Vagina (tissue), 2 donors: ENCODE results near the gene KDM6A. TPM values are rescaled to one million over a fixed set of nuclear protein-coding genes. Genes with fewer than 3 reads are reported as not detected.

Experiments
- DNase-seq, 2 donors: peaks; one replicate each; pipeline ENCODE4 v3.0.0-alpha.2; 2017; ENCODE audit errors: extremely low spot score in 2 of 2
- H3K27ac ChIP-seq: fragments of 200-600 bp; sonication (generic); one replicate; pipeline ENCODE4 v1.5.1; 2019
- H3K27me3 ChIP-seq: fragments of 200-600 bp; sonication (generic); one replicate; pipeline ENCODE4 v1.5.1; 2019
- H3K36me3 ChIP-seq, 2 donors: fragments of 200-600 bp; sonication (generic); one replicate each; pipeline ENCODE4 v1.5.1; 2017 to 2019
- H3K4me1 ChIP-seq: fragments of 200-600 bp; sonication (generic); one replicate; pipeline ENCODE4 v1.5.1; 2019
- H3K4me3 ChIP-seq, 2 donors: fragments of 200-600 bp; sonication (generic); 1 replicate in 1 of 2; 2 replicates in 1 of 2; pipeline ENCODE4 v1.5.1; 2016 to 2019
- H3K9me3 ChIP-seq: fragments of 200-600 bp; sonication (generic); one replicate; pipeline ENCODE4 v1.5.1; 2019
- CTCF ChIP-seq, 3 experiments: fragments of 450-650 bp in 2 of 3; fragments of 200-600 bp in 1 of 3; sonication (generic) in 1 of 3; IDR thresholded peaks; one replicate each; pipeline ENCODE4 v1.5.1; 2017 to 2019; ENCODE audit warnings: antibody characterized with exemption in 3 of 3, mild to moderate bottlenecking in 2 of 3, moderate library complexity in 2 of 3
- POLR2A ChIP-seq, 2 donors: fragments of 450-650 bp; IDR thresholded peaks; one replicate each; pipeline ENCODE4 v1.6.1; 2017; ENCODE audit warnings: antibody characterized with exemption in 2 of 2, mild to moderate bottlenecking in 2 of 2, moderate library complexity in 2 of 2
- POLR2AphosphoS5 ChIP-seq, 2 donors: sonication (generic); formaldehyde crosslinking; IDR thresholded peaks; one replicate each; pipeline ENCODE4 v1.9.0; 2017; ENCODE audit warnings: antibody characterized with exemption in 2 of 2, mild to moderate bottlenecking in 2 of 2, low read depth in 1 of 2; ENCODE audit not compliant: insufficient read depth in 1 of 2
- intact Hi-C: fragments of 100-400 bp; cut with DNase I; formaldehyde crosslinking; loops from one replicate; pipeline ENCODE4 v1.15.1; 2023
- total RNA-seq: library from RNA; depleted of rRNA; stranded (reverse); fragments of >200 nt; gene quantifications from one replicate; pipeline ENCODE4 v1.2.3, GENCODE V29; 2016

KDM6A gene
- total RNA-seq, 1 donor from 2014 or later = 44.2 TPM

DNA sequence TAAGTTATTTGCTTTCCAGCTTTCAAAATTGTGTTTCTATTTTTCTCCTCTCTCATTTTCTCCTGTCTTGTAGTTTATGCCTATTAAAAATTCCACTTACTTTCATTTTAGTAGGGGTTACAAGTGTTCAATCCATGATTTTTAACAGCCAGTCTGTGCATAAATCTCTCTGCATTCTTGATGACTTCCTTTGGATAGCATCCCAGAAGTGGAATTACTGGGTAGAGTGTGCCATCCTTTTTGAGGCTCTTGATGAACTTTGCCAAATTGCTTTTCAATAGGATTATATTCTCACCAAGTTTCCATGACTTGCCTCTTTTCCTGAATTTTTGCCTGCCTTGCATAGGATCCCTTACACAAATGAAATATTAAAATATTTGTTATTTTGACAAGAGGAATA lies 269.2 kb downstream of the KDM6A start:
- Histone ChIP-seq H3K27me3 (no peaks in the 10 kb centered on the region), H3K27ac (no peak overlapping the region), H3K4me3 (no peak overlapping the region), H3K9me3 (no peaks in the 10 kb centered on the region), H3K4me1 (no peaks in the 10 kb centered on the region), H3K36me3 (no peaks in the 10 kb centered on the region)
- TF ChIP-seq CTCF (IDR thresholded peaks at IDR 0.05) (no peak), POLR2AphosphoS5 (IDR thresholded peaks at IDR 0.05; ENCODE audit: insufficient read depth in 1 of 2, low read depth in 1 of 2) (no peak), POLR2A (IDR thresholded peaks at IDR 0.05) (no peak)
- intact Hi-C loops = no loop called here
- DNase-seq = no peak

- Histone ChIP-seq H3K36me3 (no peaks in the 10 kb centered on the region), H3K27me3 (no peaks in the 10 kb centered on the region), H3K9me3 (no peaks in the 10 kb centered on the region), H3K27ac (no peak overlapping the region), H3K4me1 (no peaks in the 10 kb centered on the region), H3K4me3 (no peak overlapping the region)
- intact Hi-C loops = no loop called here
- no peak for DNase-seq
- TF ChIP-seq POLR2AphosphoS5 (IDR thresholded peaks at IDR 0.05; ENCODE audit: insufficient read depth in 1 of 2, low read depth in 1 of 2) (no peak), POLR2A (IDR thresholded peaks at IDR 0.05) (no peak), CTCF (IDR thresholded peaks at IDR 0.05) (no peak)
These were observed 270.5 kb downstream of the KDM6A start for GRCh38 chrX:45143455-45143854.

GRCh38 chrX:45145492-45146215 lies 272.7 kb downstream of the KDM6A start:
- Histone ChIP-seq H3K9me3 (no peaks in the 10 kb centered on the region), H3K27ac (no peak overlapping the region), H3K4me1 (no peaks in the 10 kb centered on the region), H3K36me3 (no peaks in the 10 kb centered on the region), H3K4me3 (no peak overlapping the region), H3K27me3 (no peaks in the 10 kb centered on the region)
- TF ChIP-seq CTCF (IDR thresholded peaks at IDR 0.05) (no peak), POLR2AphosphoS5 (IDR thresholded peaks at IDR 0.05; ENCODE audit: insufficient read depth in 1 of 2, low read depth in 1 of 2) (no peak), POLR2A (IDR thresholded peaks at IDR 0.05) (no peak)
- no peak for DNase-seq
- intact Hi-C loops = no loop called here

DNA sequence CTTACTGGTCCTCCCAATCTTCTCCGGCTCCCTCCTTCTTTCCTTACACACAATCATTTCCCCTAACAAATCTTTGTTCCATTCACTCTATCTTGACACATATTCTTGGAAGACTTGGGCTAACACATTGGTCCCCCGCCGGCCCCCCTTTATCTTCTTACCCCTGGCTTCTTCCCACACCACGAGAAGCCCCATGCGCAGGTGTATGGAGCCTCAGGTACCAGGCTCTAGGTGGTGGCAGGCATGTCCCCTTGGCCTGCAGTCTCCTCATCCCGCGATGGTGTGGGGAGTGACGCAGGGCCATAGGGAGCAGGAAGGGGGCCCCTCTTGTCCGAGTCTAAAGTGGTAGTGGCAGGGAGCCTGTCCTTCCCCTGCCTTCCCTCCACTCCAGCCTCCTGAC lies 277.8 kb downstream of the KDM6A start:
- intact Hi-C loops = no loop called here
- Histone ChIP-seq H3K9me3 (no peaks in the 10 kb centered on the region), H3K4me1 (no peaks in the 10 kb centered on the region), H3K4me3 (no peak overlapping the region), H3K36me3 (no peaks in the 10 kb centered on the region), H3K27me3 (no peaks in the 10 kb centered on the region), H3K27ac (no peak overlapping the region)
- no peak for DNase-seq
- TF ChIP-seq CTCF (IDR thresholded peaks at IDR 0.05) (no peak), POLR2A (IDR thresholded peaks at IDR 0.05) (no peak)

GRCh38 chrX:45154033-45154360 lies 281.0 kb downstream of the KDM6A start:
- Histone ChIP-seq H3K36me3 (no peaks in the 10 kb centered on the region), H3K27ac (no peak overlapping the region), H3K9me3 (no peaks in the 10 kb centered on the region), H3K4me3 (no peak overlapping the region), H3K27me3 (no peaks in the 10 kb centered on the region), H3K4me1 (no peaks in the 10 kb centered on the region)
- TF ChIP-seq CTCF (IDR thresholded peaks at IDR 0.05) (no peak), POLR2AphosphoS5 (IDR thresholded peaks at IDR 0.05; ENCODE audit: insufficient read depth in 1 of 2, low read depth in 1 of 2) (no peak), POLR2A (IDR thresholded peaks at IDR 0.05) (no peak)
- no peak for DNase-seq
- intact Hi-C loops = no loop called here
